Left renal pelvis (tissue), 4 donors: ENCODE results near the gene ZNF324B. TPM values are rescaled to one million over a fixed set of nuclear protein-coding genes. Genes with fewer than 3 reads are reported as not detected.
"Not testable (repeated sequence)": the region's sequence is repeated elsewhere in the genome, so short reads cannot be mapped to it uniquely, and the experiment has no call there.

Experiments
- DNase-seq, 4 donors: peaks; one replicate each; pipeline ENCODE4 v3.0.0-alpha.2; 2013; ENCODE audit warnings: low read depth in 4 of 4, low spot score in 3 of 4
- polyA plus RNA-seq, 4 donors: library from polyadenylated mRNA; unstranded; fragments of 120-200 nt; gene quantifications; one replicate each; pipeline ENCODE4 v1.2.1, GENCODE V29; 2013; ENCODE audit not compliant: insufficient read length in 4 of 4

Gene ZNF324B
- polyA plus RNA-seq, 4 donors, result 5.6 to 7.1 (median 6.1) TPM

DNA sequence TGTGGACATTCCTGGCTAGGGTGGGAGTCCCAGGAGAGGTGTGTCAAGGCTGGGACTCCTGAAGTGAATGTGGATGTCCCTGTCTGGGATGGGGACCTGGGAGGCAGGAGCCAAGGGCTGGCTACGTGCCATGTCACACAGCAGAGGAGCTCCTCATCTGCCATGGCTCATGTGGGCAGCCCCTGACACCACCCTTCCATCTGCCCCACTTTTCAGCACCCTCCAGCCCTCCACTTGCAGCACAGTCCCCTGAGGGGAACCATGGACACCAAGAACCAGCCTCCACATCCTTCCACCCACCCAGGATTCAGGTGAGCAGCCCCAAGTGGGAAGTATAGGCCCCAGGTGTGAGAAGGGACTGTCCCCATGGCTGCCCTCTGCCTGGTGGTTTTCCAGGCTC lies 26.4 kb downstream of the ZNF324B start:
- no peak for DNase-seq

- no peak for DNase-seq
Observed at GRCh38 chr19:58479303-58479702, 27.9 kb downstream of the ZNF324B start.

DNA sequence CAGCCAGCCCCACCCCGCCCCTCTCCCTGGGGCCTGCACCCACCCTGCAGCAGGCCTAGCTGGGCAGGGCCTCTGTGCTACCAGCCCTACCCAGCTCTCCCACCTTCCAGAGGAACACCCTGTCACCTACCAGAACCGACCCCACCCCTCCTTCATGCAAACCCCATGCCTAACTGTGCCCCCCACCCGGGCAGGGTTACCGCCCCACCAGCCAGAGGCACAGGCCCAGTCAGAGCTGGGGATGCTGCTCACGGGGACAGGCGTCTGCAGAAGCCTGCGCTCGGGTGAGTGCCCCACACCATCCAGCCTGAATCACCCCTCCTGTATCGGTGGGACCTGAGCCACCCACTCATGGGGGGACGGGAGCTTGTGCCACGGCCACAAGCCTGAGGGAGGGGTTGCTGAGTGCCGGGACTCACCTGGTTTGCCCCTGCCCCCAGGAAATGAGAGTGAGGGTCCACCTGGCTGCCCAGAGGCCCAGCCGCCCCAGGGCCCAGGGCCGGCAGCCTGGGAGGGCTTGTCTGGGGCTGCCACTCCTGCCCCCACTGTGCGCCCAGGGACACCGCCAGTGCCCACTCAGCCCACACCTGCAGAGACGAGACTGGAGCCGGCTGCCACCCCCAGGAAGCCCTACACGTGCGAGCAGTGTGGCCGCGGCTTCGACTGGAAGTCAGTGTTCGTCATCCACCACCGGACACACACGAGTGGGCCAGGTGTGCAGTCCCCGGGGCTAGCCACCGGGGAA lies 28.5 kb downstream of the ZNF324B start:
- no peak for DNase-seq

DNA sequence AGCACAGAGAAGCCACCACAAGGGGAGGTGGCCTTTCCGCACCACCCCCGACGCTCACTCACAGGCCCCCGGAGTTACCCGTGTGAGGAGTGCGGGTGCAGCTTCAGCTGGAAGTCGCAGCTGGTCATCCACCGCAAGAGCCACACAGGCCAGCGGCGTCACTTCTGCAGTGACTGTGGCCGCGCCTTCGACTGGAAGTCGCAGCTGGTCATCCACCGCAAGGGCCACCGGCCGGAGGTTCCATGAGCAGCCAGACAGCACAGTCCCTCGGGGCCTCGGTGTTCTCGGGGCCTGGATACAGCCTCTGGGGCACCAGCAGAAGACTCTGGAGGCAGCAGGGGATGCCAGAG lies 29.0 kb downstream of the ZNF324B start:
- no peak for DNase-seq

DNA sequence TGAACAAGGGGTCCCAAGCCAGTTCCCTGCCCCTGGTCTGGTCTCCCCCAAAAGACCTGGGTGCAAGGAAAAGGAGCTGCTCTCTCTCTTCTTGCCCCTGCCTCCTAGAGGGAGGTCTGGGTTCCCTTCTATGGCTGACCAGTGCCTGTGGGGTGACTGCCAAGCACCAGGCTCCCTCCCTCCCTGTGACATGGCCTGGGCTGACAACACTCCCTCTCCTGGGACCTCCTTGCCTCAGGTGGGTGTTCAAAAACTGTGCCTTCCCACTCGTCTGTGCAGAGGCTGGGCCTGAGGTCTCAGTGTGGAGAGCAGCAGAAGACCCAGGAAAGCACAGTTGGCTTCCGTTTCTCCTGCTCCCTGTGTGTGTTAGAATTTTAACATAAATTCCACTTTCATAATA lies 29.4 kb downstream of the ZNF324B start:
- DNase-seq, result no peak

DNA sequence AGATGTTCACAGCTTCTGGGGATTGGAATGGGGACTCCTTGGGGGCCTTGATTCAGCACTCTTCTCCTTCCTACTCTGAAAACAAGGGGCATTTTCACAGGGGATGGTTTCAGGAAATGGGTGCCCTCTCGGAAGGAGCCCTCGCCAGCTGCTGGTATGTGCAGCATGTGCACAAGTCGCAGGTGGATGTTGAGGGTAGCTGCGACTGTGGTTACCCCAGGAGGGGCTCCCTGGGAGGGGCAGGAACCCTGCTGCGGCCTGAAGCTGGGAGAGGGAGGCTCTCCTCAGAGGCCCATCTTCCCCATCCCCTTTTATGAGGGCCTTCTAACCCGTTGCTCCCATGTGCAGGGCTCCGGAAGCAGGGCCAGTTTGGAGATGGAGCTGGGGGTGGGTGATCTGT lies 30.9 kb downstream of the ZNF324B start:
- no peak for DNase-seq

DNA sequence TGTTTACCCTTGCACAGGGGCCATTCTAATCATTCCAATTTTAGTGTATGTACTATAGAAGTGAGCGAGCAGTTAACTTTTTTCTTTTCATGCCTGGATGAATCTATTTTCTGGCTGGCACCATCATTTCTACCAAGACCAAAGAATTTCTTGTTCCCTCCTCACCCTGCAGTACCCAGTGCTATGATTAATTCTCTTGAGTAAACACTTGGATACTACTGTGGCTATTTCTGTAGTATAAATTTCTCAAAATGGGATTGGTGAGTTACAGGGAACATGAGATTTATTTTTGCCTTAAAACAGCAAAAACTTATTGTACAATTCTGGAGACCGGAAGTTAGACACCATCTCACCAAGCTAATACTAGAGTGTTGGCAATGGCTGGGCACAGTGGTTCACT lies 32.4 kb downstream of the ZNF324B start:
- DNase-seq, result no peak

DNA sequence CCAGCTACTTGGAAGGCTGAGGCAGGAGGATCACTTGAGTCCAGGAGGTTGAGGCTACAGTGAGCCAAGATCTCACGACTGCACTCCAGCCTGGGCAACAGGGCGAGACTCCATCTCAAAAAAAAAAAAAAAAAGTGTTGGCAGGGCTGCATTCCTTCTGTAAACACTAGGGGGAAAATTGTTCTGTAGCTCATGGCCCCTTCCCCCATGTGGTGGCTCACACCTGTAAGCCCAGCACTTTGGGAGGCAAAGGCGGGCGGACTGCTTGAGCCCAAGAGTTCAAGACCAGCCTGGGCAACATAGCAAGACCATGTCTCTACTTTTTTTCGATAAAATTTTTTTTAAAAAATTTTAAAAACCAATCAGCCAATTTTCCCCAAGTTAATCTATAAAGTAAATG lies 32.9 kb downstream of the ZNF324B start:
- not testable (repeated sequence) for DNase-seq

DNA sequence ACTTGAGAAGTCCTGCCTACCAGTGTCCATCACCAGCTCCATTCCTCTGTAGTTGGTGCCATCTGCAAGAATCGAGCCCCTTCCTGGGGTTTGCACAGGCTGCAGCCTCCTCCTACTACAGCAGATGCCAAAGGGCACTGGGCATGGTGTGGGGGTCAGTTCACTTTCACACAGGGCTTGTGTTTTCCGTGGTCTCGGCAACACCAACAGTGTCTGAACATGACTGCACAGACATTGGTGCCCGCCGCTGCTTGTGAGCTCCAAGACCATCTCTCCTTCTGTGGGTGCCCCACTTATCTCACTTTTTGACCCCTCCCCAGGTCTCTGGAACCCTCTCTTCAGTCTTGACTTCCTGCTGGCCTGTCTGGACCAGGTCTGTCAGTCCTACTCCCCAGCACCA lies 40.0 kb downstream of the ZNF324B start:
- no peak for DNase-seq

GRCh38 chr19:58492265-58492664 lies 40.8 kb downstream of the ZNF324B start:
- no peak for DNase-seq

- DNase-seq, result no peak
Observed at GRCh38 chr19:58497634-58498170, 46.3 kb downstream of the ZNF324B start.

DNA sequence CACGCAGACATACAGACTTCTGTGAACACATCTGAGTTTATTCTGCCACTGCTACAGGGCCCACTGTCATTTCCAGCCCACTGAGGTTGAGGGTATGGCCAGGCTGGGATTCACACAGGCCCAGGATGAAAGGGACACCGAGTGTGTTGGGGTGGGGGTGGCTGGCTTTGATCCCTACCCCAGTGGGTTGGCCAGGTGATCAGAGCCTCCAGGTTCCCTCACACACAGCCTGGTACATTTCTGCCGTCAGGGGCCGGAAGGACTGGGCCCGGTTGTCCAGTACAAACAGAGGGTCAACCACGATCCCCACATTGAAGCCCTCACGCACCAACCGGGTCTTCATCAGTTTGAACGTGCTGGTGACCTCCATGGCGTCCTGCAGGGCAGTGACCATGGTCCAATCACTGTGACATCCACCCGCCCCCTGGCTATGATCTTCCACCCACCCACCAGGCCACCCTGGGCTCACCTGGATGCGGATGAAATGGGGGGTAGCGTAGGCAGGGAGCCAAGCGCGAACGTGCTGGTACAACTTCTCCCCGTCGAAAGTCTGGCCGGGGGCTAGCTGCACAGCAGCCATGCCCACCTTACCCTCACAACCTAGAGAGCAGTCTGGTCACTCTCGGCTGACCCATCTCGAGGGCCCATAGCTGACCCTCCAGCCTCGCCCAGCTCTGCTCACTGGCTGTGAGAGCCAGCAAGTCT lies 47.0 kb downstream of the ZNF324B start:
- DNase-seq, result no peak

DNA sequence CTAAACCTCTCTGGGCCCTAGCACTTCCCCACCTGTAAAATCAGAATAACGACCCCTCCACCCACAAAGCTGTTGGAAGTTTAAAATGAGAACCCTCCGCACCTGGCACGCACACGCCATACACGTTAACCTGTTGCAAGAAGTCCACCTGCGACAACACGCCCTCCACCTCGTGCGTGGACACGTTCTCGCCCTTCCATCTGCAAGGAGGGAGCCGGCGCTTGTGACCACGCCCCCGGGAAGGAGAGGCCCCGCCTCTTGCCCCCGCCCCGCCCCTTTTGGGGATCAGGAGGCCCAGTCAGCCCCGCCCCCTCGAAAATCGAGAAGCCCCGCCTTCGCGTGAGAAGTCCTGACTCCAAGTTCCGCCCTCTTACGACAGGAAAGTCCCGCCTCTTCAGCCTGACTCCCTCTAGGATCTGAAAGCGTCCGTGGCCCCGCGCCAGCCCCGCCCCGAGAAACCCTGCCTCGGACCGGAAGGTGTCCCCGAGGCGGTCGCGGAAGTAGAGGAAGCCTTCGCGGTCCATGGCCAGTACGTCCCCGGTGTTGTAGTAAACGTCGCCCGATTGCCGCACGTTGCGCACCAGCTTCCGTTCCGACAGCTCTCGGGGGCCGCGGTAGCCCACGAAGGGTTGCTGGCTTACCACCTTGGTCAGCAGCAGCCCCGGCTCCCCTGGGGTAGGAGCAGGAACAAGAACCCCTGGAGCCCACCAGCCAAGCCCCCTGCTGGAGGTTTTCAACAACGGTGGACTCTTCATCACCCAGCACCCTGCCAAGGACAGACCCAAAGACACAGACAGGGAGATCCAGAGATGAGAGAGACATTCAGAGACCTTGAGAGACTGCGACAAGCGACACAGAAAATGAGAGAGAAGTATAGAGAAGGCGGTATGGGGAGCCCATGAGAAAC lies 47.9 kb downstream of the ZNF324B start:
- DNase-seq, result peak; percentile 91 to 95 (median 94)

DNA sequence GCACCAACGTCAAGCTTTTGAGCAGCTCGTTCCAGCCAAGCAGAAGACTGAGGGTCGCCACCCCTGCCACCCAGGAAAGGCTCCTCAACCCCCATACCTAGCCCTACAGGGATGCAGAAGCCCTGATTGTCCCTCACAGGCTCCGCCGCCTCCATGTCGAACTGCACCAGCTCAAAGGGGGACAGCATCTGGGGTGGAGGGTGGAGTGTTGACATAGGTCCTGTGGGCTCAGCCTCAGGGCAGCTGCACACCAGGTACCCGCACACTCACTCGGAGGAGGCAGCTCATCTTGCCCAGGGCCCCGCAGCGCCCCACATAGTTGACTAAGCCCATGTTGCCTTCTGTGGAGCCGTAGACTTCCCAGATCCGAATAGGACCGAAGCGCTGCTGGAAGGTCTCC lies 48.8 kb downstream of the ZNF324B start:
- no peak for DNase-seq

Other genes with a start within 250 kb of the ZNF324B start
- 10 to 100 TPM; 23.4 to 40.1 (median 34.6) TPM for gene ZNF544, start 222.7 kb upstream of the ZNF324B start, polyA plus RNA-seq
- 1 to 10 TPM; 5.5 to 8.8 (median 8.0) TPM for gene ZNF8, start 172.7 kb upstream of the ZNF324B start, polyA plus RNA-seq
- gene ERVK3-1, start 146.2 kb upstream of the ZNF324B start, polyA plus RNA-seq, result 10 to 100 TPM; 42.7 to 53.2 (median 46.3) TPM
- gene ZSCAN22, start 124.6 kb upstream of the ZNF324B start, polyA plus RNA-seq, result 1 to 10 TPM; 3.5 to 4.2 (median 3.8) TPM
- 1 to 10 TPM in 3 of 4 donors, under 1 TPM in 1; 0.89 to 1.9 (median 1.3) TPM for gene A1BG, start 98.1 kb upstream of the ZNF324B start, polyA plus RNA-seq
- gene ZNF497, start 88.9 kb upstream of the ZNF324B start, polyA plus RNA-seq, result 1 to 10 TPM; 2.9 to 6.5 (median 3.8) TPM
- 1 to 10 TPM; 1.9 to 5.0 (median 2.5) TPM for gene ZNF837, start 70.6 kb upstream of the ZNF324B start, polyA plus RNA-seq
- gene RPS5, start 64.4 kb upstream of the ZNF324B start, polyA plus RNA-seq, result 1,000 to 10,000 TPM in 1 of 4 donors, 100 to 1,000 TPM in 3; 837 to 1,018 (median 886) TPM
- not detected for gene RNF225, start 56.0 kb upstream of the ZNF324B start, polyA plus RNA-seq
- 10 to 100 TPM; 12.2 to 13.6 (median 12.7) TPM for gene ZNF584, start 43.0 kb upstream of the ZNF324B start, polyA plus RNA-seq
- 10 to 100 TPM in 3 of 4 donors, 1 to 10 TPM in 1; 9.0 to 15.9 (median 14.3) TPM for gene ZNF132, start 11.5 kb upstream of the ZNF324B start, polyA plus RNA-seq
- gene ZNF324, start 15.5 kb downstream of the ZNF324B start, polyA plus RNA-seq, result 10 to 100 TPM in 1 of 4 donors, 1 to 10 TPM in 3; 7.2 to 12.1 (median 8.9) TPM
- gene ZNF446, start 24.7 kb downstream of the ZNF324B start, polyA plus RNA-seq, result 10 to 100 TPM; 13.3 to 20.6 (median 13.8) TPM
- gene SLC27A5, start 60.4 kb downstream of the ZNF324B start, polyA plus RNA-seq, result 10 to 100 TPM in 1 of 4 donors, 1 to 10 TPM in 3; 6.8 to 11.3 (median 8.6) TPM
- 10 to 100 TPM in 1 of 4 donors, 1 to 10 TPM in 3; 8.7 to 15.3 (median 9.0) TPM for gene ZBTB45, start 68.2 kb downstream of the ZNF324B start, polyA plus RNA-seq
- 100 to 1,000 TPM; 508 to 729 (median 693) TPM for gene TRIM28, start 92.4 kb downstream of the ZNF324B start, polyA plus RNA-seq
- gene CHMP2A, start 103.5 kb downstream of the ZNF324B start, polyA plus RNA-seq, result 100 to 1,000 TPM in 3 of 4 donors, 10 to 100 TPM in 1; 79.1 to 120 (median 116) TPM
- 10 to 100 TPM; 65.6 to 98.9 (median 96.5) TPM for gene UBE2M, start 107.0 kb downstream of the ZNF324B start, polyA plus RNA-seq
- gene MZF1, start 121.7 kb downstream of the ZNF324B start, polyA plus RNA-seq, result 10 to 100 TPM; 21.8 to 56.7 (median 29.6) TPM